ENCODE measurements around the gene TRIM67.

The TRIM67 gene

GRCh38 chr1:231183639-231184590, 22.1 kb downstream of the TRIM67 start:
- no peak for TF ChIP-seq POLR2AphosphoS5 (IDR thresholded peaks at IDR 0.05; ENCODE audit: low read depth, low read length)
- no peak for TF ChIP-seq TAF1 (IDR thresholded peaks at IDR 0.05; ENCODE audit: borderline replicate concordance, insufficient read depth, low read length)
- no peak for TF ChIP-seq SIN3A (IDR thresholded peaks at IDR 0.05; ENCODE audit: borderline replicate concordance, insufficient read depth, low read length)
- no peak for TF ChIP-seq FOXP2 (optimal IDR thresholded peaks at IDR 0.05; ENCODE audit: borderline replicate concordance, extremely low read depth, extremely low read length, insufficient read depth)
- TF ChIP-seq REST (IDR thresholded peaks at IDR 0.05; ENCODE audit: insufficient read depth in 1 of 2, low read depth in 2 of 2, low read length in 2 of 2), result no peak

GRCh38 chr1:231184891-231185290, 23.0 kb downstream of the TRIM67 start:
- no peak for TF ChIP-seq FOXP2 (optimal IDR thresholded peaks at IDR 0.05; ENCODE audit: borderline replicate concordance, extremely low read depth, extremely low read length, insufficient read depth)
- TF ChIP-seq POLR2AphosphoS5 (IDR thresholded peaks at IDR 0.05; ENCODE audit: low read depth, low read length), result no peak
- no peak for TF ChIP-seq TAF1 (IDR thresholded peaks at IDR 0.05; ENCODE audit: borderline replicate concordance, insufficient read depth, low read length)
- TF ChIP-seq SIN3A (IDR thresholded peaks at IDR 0.05; ENCODE audit: borderline replicate concordance, insufficient read depth, low read length), result no peak
- TF ChIP-seq REST (IDR thresholded peaks at IDR 0.05; ENCODE audit: insufficient read depth in 1 of 2, low read depth in 2 of 2, low read length in 2 of 2), result no peak

GRCh38 chr1:231185391-231185790, 23.5 kb downstream of the TRIM67 start:
- TF ChIP-seq FOXP2 (optimal IDR thresholded peaks at IDR 0.05; ENCODE audit: borderline replicate concordance, extremely low read depth, extremely low read length, insufficient read depth) (no peak), REST (IDR thresholded peaks at IDR 0.05; ENCODE audit: insufficient read depth in 1 of 2, low read depth in 2 of 2, low read length in 2 of 2) (no peak), SIN3A (IDR thresholded peaks at IDR 0.05; ENCODE audit: borderline replicate concordance, insufficient read depth, low read length) (no peak), TAF1 (IDR thresholded peaks at IDR 0.05; ENCODE audit: borderline replicate concordance, insufficient read depth, low read length) (no peak), POLR2AphosphoS5 (IDR thresholded peaks at IDR 0.05; ENCODE audit: low read depth, low read length) (no peak)

GRCh38 chr1:231186356-231187115, 24.7 kb downstream of the TRIM67 start:
- TF ChIP-seq SIN3A (IDR thresholded peaks at IDR 0.05; ENCODE audit: borderline replicate concordance, insufficient read depth, low read length) (no peak), FOXP2 (optimal IDR thresholded peaks at IDR 0.05; ENCODE audit: borderline replicate concordance, extremely low read depth, extremely low read length, insufficient read depth) (no peak), REST (IDR thresholded peaks at IDR 0.05; ENCODE audit: insufficient read depth in 1 of 2, low read depth in 2 of 2, low read length in 2 of 2) (no peak), POLR2AphosphoS5 (IDR thresholded peaks at IDR 0.05; ENCODE audit: low read depth, low read length) (no peak), TAF1 (IDR thresholded peaks at IDR 0.05; ENCODE audit: borderline replicate concordance, insufficient read depth, low read length) (no peak)
